H1 (cell line): ENCODE results near the gene RAB26. TPM values are rescaled to one million over a fixed set of nuclear protein-coding genes. Genes with fewer than 3 reads are reported as not detected.

Source experiments
- polyA plus RNA-seq, 7 experiments: library from polyadenylated mRNA; depleted of rRNA in 3 of 7; stranded (reverse) in 5 of 7; unstranded in 2 of 7; fragments of >200 nt in 5 of 7; fragments of 200-250 nt in 2 of 7; gene quantifications; 1 replicate in 5 of 7; 2 replicates in 1 of 7; 4 replicates in 1 of 7; pipeline versions ENCODE4 v1.2.1 to v1.2.3, GENCODE V29; 2011 to 2013; ENCODE audit warnings: missing spikeins in 2 of 7, mixed read lengths in 2 of 7
- total RNA-seq: library from RNA; stranded (reverse); fragmentation: NEBNext Ultra II Directional; extraction: Animal tissue kit (Norgen Biotek cat#: 25700); gene quantifications from 2 replicates; pipeline ENCODE4 v1.2.1, GENCODE V29; 2021
- TF ChIP-seq, protein P1 (sequence below), 3 experiments: IDR thresholded peaks; 1 replicate in 2 of 3; 2 replicates in 1 of 3; pipeline versions ENCODE4 v1.5.1 to v1.6.1; 2011; ENCODE audit warnings: low read length in 3 of 3, mild to moderate bottlenecking in 3 of 3, inconsistent platforms in 2 of 3, low read depth in 1 of 3, moderate library complexity in 1 of 3; ENCODE audit not compliant: insufficient read depth in 1 of 3; ENCODE audit errors: control extremely low read depth in 1 of 3

The RAB26 gene
- total and polyA plus RNA-seq, 2 of the 8 experiments (the other 6 are each of a cell fraction or from before 2014, with no cell fraction given): 4.3 to 5.4 TPM

DNA sequence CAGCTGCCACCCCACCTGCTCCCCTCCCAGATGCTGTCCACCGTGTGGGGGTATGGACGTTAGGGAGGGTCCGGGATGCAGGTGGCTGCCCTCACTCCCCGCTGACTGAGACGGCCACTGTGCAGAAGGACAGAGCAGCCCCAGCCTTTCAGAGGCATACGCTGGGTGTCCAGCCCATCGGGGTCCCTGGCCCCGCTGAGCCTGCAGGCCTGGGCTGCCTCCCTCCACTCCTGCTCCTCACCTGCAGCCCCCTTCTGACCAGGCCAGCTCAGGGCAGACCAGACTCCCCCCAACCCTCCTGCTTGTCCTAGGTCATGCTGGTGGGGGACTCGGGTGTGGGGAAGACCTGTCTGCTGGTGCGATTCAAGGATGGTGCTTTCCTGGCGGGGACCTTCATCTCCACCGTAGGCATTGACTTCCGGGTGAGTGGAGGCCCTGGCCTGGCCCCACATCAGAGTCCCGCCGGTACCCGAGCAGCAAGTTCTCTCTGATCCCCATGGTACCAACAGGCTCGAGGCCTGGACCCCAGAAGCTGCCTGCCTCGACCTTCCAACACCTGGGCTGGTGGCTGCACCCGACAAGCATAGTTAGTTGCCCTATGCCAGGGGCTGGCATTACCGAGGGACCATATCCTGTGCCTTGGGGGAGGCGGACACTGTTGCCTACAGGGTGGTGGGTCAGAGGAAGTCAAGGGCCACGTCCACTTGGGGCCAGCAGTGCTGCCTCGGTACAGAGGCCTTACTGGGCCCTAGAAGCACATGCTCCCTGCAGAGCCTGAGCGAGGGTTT lies 1.4 kb downstream of the RAB26 start (continued):
- TF ChIP-seq, protein P1, sequence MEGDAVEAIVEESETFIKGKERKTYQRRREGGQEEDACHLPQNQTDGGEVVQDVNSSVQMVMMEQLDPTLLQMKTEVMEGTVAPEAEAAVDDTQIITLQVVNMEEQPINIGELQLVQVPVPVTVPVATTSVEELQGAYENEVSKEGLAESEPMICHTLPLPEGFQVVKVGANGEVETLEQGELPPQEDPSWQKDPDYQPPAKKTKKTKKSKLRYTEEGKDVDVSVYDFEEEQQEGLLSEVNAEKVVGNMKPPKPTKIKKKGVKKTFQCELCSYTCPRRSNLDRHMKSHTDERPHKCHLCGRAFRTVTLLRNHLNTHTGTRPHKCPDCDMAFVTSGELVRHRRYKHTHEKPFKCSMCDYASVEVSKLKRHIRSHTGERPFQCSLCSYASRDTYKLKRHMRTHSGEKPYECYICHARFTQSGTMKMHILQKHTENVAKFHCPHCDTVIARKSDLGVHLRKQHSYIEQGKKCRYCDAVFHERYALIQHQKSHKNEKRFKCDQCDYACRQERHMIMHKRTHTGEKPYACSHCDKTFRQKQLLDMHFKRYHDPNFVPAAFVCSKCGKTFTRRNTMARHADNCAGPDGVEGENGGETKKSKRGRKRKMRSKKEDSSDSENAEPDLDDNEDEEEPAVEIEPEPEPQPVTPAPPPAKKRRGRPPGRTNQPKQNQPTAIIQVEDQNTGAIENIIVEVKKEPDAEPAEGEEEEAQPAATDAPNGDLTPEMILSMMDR (IDR thresholded peaks at IDR 0.05; ENCODE audit: control extremely low read depth in 1 of 3, insufficient read depth in 1 of 3, low read depth in 1 of 3, low read length in 3 of 3): 0 out of 4 replicates have a peak, but pooled peaks of 1 of the 3 experiments have one; percentile 0
- TF ChIP-seq, all 59 proteins: peak for 7
